ENCODE results near the gene PTGDR2.

GRCh38 chr11:60809249-60809648 lies 46.5 kb downstream of the PTGDR2 start:
- TF ChIP-seq CTCF (IDR thresholded peaks at IDR 0.05; ENCODE audit: insufficient read depth, low read depth, low read length) (no peak), EZH2 (IDR thresholded peaks at IDR 0.05; ENCODE audit: insufficient read depth, low read length) (no peak)
